Endothelial cell of hepatic sinusoid (primary cell): ENCODE results near the gene RAD9A.

ENCODE experiments used
- in situ Hi-C: cut with HindIII; loops from 2 replicates; pipeline ENCODE4 v1.10.0; 2017; ENCODE audit warnings: low sequenced_read_pairs

Gene RAD9A

DNA sequence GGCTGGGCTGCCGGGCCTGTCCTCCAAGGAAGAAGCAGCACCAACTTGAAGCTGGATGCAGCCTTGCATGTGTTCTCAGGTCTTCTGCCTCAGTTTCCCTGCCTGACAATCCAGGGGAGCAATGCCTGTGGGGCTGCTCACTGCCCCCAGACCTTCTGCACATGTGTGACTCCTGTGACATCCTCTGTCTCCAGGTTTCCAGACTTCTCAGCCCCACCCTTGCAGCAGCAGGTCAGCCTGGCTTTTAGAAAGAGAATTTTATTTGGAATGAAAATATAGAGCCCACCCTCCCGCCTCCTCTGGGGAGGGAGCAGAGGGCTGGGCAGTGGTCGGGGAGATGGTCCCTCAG, 46.0 kb downstream of the RAD9A start:
- in situ Hi-C loops, result no loop called here

DNA sequence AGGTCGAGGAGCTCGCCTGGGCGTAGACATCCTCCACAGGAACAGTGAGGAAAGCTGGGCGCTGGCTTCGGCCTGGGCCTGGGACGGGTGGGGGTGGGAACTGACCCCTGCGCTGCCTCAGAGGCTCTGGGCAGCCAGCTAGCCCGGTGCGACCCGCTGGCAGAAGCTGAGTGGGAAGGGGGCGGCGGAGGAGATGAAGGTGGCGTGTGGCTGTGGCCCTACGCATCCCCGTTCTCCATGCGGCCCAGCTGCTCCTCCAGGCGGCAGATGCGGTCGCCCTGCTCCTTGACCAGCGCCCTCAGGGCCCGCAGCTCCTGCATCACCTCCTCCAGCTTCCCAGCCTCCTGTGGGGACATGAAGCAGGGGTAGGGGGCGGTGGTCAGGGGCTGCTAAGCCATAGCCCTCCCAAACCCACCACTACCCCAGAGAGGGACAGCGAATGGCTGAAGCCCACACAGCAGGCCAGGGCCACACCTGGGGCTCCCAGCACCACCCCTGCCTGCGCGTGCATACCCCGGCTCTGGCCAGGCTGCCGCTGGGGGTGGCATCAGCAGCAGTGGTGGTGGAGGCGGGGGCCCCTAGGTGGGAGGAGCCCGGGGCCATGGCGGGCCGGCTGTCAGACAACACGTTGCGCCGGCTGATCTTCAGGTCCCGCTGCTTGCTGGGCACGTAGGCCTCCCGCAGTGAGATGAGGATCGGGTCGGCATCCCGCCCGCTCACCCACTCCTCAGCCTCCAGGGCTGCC, 46.5 kb downstream of the RAD9A start:
- in situ Hi-C loops, result no loop called here

DNA sequence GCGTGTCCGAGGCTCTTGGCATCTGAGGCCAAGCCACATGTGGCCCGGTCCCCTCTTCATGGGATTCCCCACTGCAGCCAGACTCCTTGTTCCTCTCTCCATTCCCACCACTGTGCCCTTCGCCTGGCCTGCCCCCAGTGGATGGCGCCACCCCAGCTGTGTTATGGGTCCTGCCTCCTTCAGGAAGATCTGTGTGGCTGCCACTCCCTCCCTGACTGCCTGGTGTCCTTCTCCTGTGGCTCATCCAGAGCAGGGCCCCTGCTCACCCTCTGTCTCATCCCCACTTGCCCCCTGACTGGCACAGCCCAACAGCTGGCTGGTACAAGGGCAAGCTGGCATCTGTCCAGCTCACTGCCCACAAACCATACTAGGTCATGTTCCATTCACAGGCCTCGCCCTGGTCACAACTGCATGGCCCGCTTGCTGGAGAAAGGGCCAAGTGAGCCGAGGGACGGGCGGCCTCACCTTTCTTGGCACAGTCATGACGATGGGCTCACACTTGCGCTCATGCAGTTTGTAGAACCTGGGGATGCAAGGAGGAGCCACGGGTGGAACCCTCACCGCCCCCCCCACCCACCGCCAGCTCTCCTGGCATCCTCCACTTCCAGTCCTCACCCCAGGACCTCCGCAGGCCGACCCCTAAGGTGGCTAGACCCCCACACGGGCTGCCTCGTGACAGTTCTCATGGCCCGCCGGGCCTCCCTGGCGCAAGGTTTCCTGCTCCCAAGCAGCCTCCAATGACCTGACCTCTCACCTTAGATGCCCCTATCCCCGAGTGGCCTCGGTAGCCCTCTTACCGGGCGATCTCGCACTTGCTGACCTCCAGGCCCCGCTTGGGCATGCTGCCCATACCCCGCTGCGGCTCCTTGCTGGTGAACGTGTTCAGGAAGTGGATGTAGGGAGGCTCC, 47.8 kb downstream of the RAD9A start:
- in situ Hi-C loops, result no loop called here

DNA sequence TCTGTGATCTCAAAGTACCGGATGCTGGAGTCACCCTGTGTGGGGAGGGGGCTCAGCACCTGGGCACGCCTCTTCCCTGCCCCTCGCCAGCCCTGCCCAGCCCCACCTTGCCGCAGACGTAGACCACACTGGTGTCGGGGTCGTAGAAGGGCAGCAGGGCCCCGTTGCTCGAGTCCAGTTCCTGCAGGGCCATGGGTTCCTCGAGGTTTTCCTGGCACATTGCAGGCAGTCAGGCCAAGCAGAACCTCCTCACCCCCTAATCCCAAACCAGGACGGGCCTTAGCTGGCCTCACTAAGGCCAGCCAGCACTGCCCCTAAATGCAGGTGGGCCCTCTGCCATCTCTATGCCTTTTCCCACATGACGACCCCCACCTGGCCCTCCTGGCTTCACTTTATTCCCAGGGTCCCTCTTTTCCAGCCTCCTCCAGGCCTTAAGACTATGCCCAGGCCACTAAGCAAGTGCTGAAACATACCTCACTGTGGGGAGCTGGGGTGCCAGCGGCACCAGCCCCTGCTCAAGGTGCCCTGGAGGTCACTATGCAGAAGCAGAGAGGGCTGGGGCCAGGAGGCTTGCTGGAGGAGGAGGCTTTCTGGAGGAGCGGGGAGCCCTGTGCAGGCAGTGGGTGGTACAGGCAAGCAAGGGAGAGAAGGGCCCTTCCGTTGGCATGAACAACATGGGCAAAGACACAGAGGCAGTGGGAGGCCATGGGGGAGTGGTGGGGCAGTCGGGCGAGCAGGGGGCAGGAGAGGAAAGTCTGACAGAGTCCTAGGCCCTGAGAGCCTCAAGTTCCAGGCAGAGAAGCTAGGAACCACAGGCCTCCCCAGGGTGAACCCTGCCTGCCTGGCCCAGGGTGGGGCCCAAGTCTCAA, 48.7 kb downstream of the RAD9A start:
- in situ Hi-C loops, result no loop called here

DNA sequence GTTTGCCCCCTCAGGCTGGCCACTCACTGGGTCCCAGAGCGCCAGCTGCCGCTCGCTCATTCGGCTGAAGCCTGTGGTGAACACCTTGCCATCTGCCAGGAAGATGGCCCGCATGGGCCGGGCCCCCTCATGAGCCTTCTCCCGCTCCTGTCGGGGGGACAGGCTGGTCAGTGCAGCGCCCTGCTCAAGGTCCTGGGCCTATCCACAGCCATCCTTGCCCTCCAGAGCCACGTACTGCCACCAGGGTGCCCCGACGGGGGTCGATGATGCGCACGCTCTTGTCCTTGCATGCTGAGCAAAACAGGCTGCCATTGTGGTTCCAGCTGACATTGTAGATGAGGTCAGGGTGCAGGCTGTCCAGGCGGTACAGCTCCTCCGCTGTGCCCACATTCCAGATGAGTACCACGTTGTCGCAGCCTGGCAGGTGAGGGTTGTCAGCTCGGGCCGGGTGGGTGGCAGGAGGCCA, 49.3 kb downstream of the RAD9A start:
- in situ Hi-C loops, result no loop called here

DNA sequence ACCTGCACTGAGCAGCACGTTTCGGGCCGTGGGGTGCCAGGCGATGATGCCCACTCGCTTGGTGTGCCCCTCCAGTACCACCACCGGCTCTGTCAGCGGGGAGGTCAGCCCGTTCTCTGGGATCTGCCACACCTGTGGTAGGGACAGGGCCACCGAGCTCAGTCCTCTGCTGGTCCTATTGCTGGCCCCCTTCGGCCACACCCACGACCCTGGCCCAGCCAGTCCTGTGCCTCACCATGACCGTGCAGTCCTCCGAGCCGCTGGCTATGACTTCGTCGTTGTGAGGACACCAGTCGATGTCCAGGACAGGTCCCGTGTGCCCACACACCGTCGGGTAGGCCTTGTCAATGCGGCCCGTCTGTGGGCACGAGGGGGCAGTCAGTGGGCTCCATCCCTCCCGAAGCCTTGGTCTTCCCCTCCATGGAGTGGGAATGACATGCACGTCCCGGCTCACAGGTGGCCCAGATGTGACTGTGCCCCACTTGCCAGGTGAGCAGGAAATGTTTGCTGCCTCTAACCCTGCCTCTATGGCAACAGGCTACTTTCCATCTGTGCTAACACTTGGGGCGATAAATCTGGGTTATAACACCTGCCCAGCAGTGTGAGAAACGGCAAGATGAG, 50.1 kb downstream of the RAD9A start:
- in situ Hi-C loops, result no loop called here

DNA sequence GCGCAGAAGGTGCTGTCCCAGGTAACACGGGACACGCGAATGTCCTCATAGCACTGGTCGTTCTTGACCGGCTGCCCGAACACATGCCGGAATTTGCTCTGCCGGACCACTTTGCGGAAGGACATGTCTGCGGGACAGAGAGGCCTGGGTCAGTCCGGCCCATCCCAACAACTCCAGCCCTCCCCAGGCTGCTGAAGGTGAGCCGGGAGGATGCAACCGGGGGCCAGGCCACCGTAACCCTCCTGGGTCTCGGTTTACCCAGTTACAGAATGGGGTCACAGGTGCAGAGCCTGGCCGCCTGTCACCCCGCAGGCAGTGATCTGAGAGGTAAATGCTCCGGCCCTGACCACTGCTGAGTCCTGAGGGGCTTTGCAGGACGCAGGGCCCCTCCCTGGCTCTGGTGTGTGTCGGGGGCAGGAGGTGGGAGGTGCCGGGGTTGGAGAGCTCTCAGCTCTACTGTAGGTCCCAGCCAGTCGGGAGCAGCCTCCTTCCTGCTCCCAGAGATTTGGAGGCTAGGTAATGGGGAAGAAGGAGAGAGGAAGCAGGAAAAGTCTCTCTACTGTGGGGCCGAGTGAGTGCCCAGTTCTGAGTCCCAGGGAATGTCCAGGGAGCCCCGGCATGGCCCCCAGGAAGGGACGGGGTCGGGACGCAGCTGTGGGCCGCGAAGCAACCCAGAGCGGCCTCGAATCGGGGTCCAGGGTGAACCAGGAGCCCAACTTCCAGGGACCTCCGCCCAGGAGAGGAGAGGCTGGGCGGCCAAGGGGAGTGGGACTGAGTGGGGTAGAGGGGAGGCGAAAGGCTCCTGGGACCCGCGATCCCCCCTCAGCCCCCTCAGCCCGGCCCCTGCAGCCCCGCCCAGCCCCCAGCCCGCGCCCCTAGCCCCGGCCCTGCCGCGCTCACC, 51.0 kb downstream of the RAD9A start:
- in situ Hi-C loops, result no loop called here

DNA sequence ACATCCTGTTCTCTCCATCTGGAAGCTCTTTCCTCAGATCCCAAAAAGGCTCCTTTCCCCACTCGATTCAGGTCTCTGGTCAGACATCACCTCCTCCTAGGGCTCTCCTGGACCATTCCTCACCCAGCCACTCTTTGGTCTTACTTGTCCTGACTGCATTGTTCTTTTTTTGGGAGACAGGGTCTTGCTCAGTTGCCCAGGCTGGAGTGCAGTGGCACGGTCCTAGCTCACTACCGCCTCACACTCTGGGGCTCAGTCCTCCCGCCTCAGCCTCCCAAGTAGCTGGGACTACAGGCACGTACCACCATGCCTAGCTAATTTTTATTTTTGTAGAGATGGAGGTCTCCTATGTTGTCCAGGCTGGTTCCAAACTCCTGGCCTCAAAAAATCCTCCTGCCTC, 53.7 kb downstream of the RAD9A start:
- in situ Hi-C loops, result no loop called here
